ENCODE results near the gene TRIO.
"Not testable (repeated sequence)": the region's sequence is repeated elsewhere in the genome, so short reads cannot be mapped to it uniquely, and the experiment has no call there.

Gene TRIO

DNA sequence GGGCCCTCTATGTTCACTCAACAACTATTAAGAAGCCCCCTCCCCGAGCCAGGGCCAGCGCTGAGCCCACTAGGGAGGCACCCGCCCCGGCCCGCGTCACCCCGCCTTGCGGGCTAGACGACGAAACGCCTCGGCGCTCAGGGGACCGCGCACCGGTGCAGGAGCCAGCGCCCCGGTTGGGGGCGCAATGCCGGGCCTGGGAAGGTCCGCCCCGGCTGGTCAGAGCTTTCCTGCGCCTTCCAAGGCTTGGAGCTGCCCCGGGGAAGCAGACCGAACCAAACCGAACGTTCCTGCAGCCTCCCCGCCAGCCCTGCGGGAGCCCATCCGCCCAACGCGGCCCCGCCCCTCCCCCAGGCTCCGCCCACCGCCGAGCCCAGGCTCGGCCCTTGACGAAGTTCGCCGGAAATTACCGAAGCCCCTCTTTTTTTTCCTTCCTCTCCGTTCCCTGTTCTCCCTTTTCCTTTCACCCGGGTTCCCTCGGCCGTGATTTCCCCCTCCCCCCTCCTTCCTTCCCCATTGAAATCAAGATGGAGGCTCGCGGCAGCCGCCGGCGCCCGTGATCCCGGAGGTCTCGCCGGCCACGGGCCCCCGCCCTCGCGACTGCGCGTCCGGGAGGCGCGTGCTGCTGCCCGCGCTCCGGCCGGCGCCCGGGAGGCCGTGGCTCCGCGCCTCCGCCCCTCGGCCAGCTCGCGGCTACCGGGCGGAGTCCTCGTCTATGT lies at the start of gene TRIO:
Gene TRIO, plus strand, starts transcription at position 516 of the 719 bp plus-strand sequence. CDS start 384 bp downstream, outside the sequence.
- Histone ChIP-seq H3K36me3 (ENCODE audit: control insufficient read depth, insufficient read depth, low read length) (no peaks in the 10 kb centered on the region), H3K27me3 (replicated peaks; ENCODE audit: control insufficient read depth, insufficient read depth, low read length) (no peaks in the 10 kb centered on the region), H3K4me3 (replicated peaks; ENCODE audit: low read depth, low read length) (peak within 1 kb of the TSS; percentile 79)
- DNase-seq (ENCODE audit: extremely low read depth, insufficient read length) = peak; percentile 88
- TF ChIP-seq, protein P1, sequence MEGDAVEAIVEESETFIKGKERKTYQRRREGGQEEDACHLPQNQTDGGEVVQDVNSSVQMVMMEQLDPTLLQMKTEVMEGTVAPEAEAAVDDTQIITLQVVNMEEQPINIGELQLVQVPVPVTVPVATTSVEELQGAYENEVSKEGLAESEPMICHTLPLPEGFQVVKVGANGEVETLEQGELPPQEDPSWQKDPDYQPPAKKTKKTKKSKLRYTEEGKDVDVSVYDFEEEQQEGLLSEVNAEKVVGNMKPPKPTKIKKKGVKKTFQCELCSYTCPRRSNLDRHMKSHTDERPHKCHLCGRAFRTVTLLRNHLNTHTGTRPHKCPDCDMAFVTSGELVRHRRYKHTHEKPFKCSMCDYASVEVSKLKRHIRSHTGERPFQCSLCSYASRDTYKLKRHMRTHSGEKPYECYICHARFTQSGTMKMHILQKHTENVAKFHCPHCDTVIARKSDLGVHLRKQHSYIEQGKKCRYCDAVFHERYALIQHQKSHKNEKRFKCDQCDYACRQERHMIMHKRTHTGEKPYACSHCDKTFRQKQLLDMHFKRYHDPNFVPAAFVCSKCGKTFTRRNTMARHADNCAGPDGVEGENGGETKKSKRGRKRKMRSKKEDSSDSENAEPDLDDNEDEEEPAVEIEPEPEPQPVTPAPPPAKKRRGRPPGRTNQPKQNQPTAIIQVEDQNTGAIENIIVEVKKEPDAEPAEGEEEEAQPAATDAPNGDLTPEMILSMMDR (IDR thresholded peaks at IDR 0.05; ENCODE audit: insufficient read depth, low read length, poor library complexity, severe bottlenecking) = peak; percentile 53

GRCh38 chr5:14097380-14097779 lies 45.8 kb upstream of the TRIO start:
- not testable (repeated sequence) for H3K4me3 ChIP-seq (replicated peaks; ENCODE audit: low read depth, low read length); H3K36me3 ChIP-seq (ENCODE audit: control insufficient read depth, insufficient read depth, low read length); DNase-seq (ENCODE audit: extremely low read depth, insufficient read length); H3K27me3 ChIP-seq (replicated peaks; ENCODE audit: control insufficient read depth, insufficient read depth, low read length)

DNA sequence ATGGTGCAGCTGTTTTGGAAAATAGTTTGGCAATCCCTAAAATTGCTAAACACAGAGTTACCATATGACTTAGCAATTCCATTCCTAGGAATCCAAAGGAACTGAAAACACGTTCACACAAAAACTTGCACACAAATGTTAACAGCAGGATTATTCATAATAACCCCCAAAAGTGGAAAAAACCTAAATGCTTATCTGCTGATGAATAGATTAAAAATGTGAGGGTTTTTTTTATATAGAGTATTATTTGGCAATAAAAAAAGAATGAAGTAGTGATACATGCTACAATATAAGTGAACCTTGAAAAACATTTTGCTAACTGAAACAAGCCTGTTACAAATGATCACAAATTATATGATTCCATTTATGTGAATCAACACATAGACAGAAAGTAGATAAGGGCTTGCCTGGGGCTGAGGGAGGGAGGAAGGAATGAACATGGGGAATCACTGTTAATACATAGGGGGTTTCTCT lies 45.1 kb upstream of the TRIO start:
- Histone ChIP-seq H3K27me3 (replicated peaks; ENCODE audit: control insufficient read depth, insufficient read depth, low read length) (no peaks in the 10 kb centered on the region), H3K4me3 (replicated peaks; ENCODE audit: low read depth, low read length) (no peak overlapping the region)
- TF ChIP-seq, protein P1 (IDR thresholded peaks at IDR 0.05; ENCODE audit: insufficient read depth, low read length, poor library complexity, severe bottlenecking) = no peak

DNA sequence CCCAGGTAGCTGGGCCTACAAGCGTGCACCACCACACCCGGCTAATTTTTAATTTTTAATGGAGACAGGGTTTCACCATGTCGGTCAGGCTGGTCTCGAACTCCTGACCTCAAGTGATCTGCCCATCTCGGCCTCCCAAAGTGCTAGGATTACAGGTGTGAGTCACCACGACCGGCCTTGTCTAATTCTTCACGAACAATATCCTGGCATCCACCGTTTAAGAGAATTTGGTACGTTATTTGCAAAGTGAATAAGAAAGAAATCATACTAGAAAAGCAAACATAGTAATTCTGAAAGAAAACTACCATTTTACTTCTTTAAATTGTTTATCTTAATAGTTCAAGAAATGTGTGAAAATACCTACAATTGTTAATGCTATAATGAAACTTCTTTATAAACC lies 42.9 kb upstream of the TRIO start:
- TF ChIP-seq, protein P1 (IDR thresholded peaks at IDR 0.05; ENCODE audit: insufficient read depth, low read length, poor library complexity, severe bottlenecking) = no peak
- Histone ChIP-seq H3K27me3 (replicated peaks; ENCODE audit: control insufficient read depth, insufficient read depth, low read length) (no peaks in the 10 kb centered on the region), H3K36me3 (ENCODE audit: control insufficient read depth, insufficient read depth, low read length) (no peaks in the 10 kb centered on the region), H3K4me3 (replicated peaks; ENCODE audit: low read depth, low read length) (no peak overlapping the region)
- DNase-seq (ENCODE audit: extremely low read depth, insufficient read length) = no peak

More for the DNA sequence above, 45.1 kb upstream of the TRIO start:
- no peaks in the 10 kb centered on the region for H3K36me3 ChIP-seq (ENCODE audit: control insufficient read depth, insufficient read depth, low read length)
- DNase-seq (ENCODE audit: extremely low read depth, insufficient read length) = no peak

DNA sequence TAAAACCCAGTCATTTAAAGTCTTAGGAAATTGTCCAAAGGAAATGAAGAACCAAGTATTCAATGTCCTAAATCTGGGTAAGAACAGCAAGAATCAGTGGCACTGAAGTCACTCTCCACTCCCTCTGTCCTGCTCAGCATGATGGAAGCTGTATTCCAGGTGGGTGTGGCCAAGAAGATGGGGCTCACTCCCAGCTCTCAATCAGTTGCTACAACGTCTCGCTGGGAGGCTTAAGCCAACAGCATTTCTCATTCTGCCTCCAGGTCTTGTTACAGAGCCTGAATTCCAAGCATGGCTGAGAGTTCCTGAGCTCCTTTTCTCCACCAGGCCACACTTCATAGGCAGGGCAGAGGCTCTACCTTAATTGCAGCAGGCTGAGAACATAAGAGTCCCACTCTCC lies 41.2 kb upstream of the TRIO start:
- no peak for DNase-seq (ENCODE audit: extremely low read depth, insufficient read length)
- Histone ChIP-seq H3K4me3 (replicated peaks; ENCODE audit: low read depth, low read length) (no peak overlapping the region), H3K27me3 (replicated peaks; ENCODE audit: control insufficient read depth, insufficient read depth, low read length) (no peaks in the 10 kb centered on the region), H3K36me3 (ENCODE audit: control insufficient read depth, insufficient read depth, low read length) (no peaks in the 10 kb centered on the region)
- TF ChIP-seq, protein P1 (IDR thresholded peaks at IDR 0.05; ENCODE audit: insufficient read depth, low read length, poor library complexity, severe bottlenecking) = no peak

DNA sequence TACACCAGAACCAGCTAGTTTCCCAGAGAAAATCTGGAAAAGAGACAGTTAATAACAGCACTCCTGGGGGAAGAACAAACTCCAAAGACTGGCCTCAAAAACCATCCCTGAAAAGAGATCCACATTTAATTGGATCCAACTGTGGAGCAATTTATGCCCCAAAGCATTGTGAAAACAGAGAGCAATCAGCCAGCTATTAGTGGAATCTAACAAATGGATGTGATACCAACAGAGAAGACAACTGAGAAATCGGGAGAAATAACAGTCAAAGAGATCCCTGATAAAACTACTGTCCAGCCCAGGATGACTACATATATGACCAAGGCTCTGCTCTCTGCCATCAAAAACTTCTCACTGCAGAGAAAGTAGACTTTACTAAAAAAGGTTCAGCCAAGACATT lies 40.5 kb upstream of the TRIO start:
- DNase-seq (ENCODE audit: extremely low read depth, insufficient read length) = no peak
- no peaks in the 10 kb centered on the region for H3K27me3 ChIP-seq (replicated peaks; ENCODE audit: control insufficient read depth, insufficient read depth, low read length)
- no peak overlapping the region for H3K4me3 ChIP-seq (replicated peaks; ENCODE audit: low read depth, low read length)
- no peaks in the 10 kb centered on the region for H3K36me3 ChIP-seq (ENCODE audit: control insufficient read depth, insufficient read depth, low read length)
- TF ChIP-seq, protein P1 (IDR thresholded peaks at IDR 0.05; ENCODE audit: insufficient read depth, low read length, poor library complexity, severe bottlenecking) = no peak
